ENCODE results near the gene CFAP54.

DNA sequence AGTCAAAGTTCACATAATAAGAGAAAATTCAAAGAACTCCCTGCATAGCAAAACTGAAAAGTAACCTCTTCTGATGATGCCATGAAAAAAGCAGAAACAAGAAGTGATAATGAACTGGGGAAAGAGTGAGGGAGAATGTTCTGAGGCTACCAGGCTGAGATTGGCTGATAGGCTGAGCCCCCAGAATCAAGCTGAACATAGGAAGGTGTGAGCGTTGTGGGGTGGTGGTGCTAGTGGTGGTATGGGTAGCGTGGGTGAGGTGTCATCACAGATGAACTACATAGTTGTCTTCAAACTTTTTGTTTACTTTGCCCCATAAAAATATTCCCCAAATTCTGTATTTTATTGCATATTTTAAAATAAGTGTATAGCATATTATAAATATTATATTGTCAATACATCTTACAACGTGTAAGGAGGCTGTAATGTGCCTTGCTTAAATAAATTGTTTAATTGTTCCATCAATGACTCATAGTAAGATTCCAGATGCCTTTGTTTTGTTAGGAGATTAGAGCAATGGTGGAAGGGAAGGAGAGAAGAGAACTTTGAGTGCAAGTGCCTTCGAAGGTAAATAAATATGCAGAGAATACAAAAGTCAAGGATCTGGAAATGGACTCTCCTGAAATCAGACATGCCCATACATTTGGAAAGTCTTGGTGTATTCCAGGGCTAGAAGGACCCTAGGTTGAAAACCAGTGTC is 15.8 kb upstream of the CFAP54 start:
- TF ChIP-seq, protein P1, sequence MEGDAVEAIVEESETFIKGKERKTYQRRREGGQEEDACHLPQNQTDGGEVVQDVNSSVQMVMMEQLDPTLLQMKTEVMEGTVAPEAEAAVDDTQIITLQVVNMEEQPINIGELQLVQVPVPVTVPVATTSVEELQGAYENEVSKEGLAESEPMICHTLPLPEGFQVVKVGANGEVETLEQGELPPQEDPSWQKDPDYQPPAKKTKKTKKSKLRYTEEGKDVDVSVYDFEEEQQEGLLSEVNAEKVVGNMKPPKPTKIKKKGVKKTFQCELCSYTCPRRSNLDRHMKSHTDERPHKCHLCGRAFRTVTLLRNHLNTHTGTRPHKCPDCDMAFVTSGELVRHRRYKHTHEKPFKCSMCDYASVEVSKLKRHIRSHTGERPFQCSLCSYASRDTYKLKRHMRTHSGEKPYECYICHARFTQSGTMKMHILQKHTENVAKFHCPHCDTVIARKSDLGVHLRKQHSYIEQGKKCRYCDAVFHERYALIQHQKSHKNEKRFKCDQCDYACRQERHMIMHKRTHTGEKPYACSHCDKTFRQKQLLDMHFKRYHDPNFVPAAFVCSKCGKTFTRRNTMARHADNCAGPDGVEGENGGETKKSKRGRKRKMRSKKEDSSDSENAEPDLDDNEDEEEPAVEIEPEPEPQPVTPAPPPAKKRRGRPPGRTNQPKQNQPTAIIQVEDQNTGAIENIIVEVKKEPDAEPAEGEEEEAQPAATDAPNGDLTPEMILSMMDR (IDR thresholded peaks at IDR 0.05) = no peak
- TF ChIP-seq POLR2A (IDR thresholded peaks at IDR 0.05) = no peak

All from uterus (tissue), 2 donors.